ENCODE measurements around the gene PPP1R37. TPM values are rescaled to one million over a fixed set of nuclear protein-coding genes. Genes with fewer than 3 reads are reported as not detected.

Gene PPP1R37
- total RNA-seq, 1 donor from 2014 or later = 38.6 TPM

- no peak for DNase-seq (ENCODE audit: low read depth, low spot score)
- Mint-ChIP-seq H3K9me3 (no peaks in the 10 kb centered on the region), H3K36me3 (ENCODE audit: low read depth) (peaks cover 3% of the 10 kb centered on the region), H3K4me1 (peaks cover 19% of the 10 kb centered on the region), H3K27me3 (ENCODE audit: low read depth) (peaks cover under 1% of the 10 kb centered on the region), H3K27ac (ENCODE audit: unreplicated experiment) (no peak overlapping the region), H3K4me3 (peak overlapping the region; percentile 45)
- TF ChIP-seq, protein P1, sequence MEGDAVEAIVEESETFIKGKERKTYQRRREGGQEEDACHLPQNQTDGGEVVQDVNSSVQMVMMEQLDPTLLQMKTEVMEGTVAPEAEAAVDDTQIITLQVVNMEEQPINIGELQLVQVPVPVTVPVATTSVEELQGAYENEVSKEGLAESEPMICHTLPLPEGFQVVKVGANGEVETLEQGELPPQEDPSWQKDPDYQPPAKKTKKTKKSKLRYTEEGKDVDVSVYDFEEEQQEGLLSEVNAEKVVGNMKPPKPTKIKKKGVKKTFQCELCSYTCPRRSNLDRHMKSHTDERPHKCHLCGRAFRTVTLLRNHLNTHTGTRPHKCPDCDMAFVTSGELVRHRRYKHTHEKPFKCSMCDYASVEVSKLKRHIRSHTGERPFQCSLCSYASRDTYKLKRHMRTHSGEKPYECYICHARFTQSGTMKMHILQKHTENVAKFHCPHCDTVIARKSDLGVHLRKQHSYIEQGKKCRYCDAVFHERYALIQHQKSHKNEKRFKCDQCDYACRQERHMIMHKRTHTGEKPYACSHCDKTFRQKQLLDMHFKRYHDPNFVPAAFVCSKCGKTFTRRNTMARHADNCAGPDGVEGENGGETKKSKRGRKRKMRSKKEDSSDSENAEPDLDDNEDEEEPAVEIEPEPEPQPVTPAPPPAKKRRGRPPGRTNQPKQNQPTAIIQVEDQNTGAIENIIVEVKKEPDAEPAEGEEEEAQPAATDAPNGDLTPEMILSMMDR (conservative IDR thresholded peaks at IDR 0.05) = no peak
Measured at GRCh38 chr19:45087531-45087930, 5.4 kb upstream of the PPP1R37 start.

DNA sequence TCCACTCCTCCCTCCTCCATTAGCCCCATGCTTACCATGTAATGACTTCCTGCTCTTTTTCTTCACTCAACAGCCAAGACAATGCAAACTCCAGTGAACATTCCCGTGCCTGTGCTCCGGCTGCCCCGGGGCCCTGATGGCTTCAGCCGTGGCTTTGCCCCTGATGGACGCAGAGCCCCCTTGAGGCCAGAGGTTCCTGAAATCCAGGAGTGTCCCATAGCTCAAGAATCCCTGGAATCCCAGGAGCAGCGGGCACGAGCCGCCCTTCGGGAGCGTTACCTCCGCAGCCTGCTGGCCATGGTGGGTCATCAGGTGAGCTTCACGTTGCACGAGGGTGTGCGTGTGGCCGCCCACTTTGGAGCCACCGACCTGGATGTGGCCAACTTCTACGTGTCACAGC, 2.9 kb upstream of the PPP1R37 start:
- Mint-ChIP-seq H3K27me3 (ENCODE audit: low read depth) (peaks cover 4% of the 10 kb centered on the region), H3K9me3 (no peaks in the 10 kb centered on the region), H3K27ac (ENCODE audit: unreplicated experiment) (no peak overlapping the region), H3K36me3 (ENCODE audit: low read depth) (peaks cover 3% of the 10 kb centered on the region), H3K4me3 (peak overlapping the region; percentile 64), H3K4me1 (peaks cover 38% of the 10 kb centered on the region)
- no peak for DNase-seq (ENCODE audit: low read depth, low spot score)
- TF ChIP-seq, protein P1 (conservative IDR thresholded peaks at IDR 0.05) = no peak

GRCh38 chr19:45090606-45091005, 2.4 kb upstream of the PPP1R37 start:
- DNase-seq (ENCODE audit: low read depth, low spot score) = no peak
- H3K4me3 Mint-ChIP-seq = peak overlapping the region; percentile 96
- peaks cover 39% of the 10 kb centered on the region for H3K4me1 Mint-ChIP-seq
- no peaks in the 10 kb centered on the region for H3K9me3 Mint-ChIP-seq
- H3K27me3 Mint-ChIP-seq (ENCODE audit: low read depth) = peaks cover 4% of the 10 kb centered on the region
- H3K27ac Mint-ChIP-seq (ENCODE audit: unreplicated experiment) = no peak overlapping the region
- TF ChIP-seq, protein P1 (conservative IDR thresholded peaks at IDR 0.05) = no peak
- H3K36me3 Mint-ChIP-seq (ENCODE audit: low read depth) = no peaks in the 10 kb centered on the region

DNA sequence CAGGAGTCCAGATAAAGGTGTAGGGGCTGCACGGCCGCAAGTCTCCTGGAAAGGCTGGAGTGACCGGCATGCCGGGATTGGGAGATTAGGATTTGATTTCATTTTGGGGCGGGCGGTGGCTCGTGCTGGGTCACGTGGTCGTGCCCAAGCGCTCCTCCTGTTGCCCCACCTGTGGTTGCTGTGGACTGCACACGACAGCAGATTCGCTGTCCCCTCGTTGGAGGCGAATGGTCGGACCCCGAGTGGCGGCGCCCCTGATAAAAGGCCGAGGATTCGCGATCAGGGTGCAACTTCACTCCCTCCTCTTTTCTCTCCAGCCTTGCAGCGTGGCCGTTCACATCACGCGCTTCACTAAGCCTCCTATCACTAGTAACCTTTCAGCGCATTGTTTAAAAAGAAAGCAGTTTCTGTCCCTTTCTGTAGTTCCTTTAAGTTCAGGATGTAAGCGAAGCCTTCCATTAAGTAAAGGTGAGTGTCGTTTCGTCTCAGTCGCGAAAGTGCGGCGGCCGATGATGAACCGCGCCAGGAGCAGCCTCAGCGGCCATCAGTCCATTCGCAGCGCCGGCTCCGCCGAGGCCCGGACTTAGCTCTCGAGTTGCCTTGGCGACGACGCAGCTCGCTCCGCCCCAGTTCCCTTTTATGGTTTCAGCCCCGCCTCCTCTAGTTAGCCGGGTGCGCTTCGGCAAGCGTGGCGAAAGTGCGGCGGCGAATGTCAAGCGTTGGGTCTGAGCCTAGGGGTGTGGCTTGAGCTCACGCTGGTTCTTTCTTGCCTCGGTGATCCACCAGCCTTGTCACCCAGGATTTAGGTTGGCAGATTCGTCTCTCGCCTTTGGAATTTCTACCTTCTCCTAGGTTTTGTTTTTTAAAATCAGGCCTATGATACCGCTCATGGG, 1.7 kb upstream of the PPP1R37 start:
- no peaks in the 10 kb centered on the region for H3K9me3 Mint-ChIP-seq

DNA sequence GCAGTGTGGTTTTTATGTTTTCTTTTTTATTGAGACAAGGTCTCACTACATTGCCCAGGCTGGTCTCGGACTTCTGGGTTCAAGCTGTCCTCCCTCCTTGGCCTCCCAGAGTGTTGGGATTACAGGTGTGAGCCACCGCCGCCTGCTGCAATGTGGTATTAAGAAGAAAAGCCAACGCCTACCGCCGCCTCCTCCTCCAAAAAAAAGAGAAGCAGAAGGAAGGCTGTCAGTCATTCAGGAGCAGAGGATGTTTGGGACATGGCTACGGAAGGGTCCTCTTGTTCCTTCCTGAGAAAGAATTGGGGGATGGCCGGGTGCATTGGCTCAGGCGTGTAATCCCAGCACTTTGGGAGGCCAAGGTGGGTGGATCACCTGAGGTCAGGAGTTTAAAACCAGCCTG, 1.2 kb downstream of the PPP1R37 start:
- Mint-ChIP-seq H3K36me3 (ENCODE audit: low read depth) (no peaks in the 10 kb centered on the region), H3K9me3 (no peaks in the 10 kb centered on the region), H3K27ac (ENCODE audit: unreplicated experiment) (peak overlapping the region; percentile 59), H3K4me1 (peaks cover 65% of the 10 kb centered on the region), H3K27me3 (ENCODE audit: low read depth) (peaks cover 4% of the 10 kb centered on the region), H3K4me3 (peak overlapping the region; percentile 96)
- TF ChIP-seq, protein P1 (conservative IDR thresholded peaks at IDR 0.05) = no peak
- DNase-seq (ENCODE audit: low read depth, low spot score) = no peak

More for the DNA sequence above, 1.7 kb upstream of the PPP1R37 start:
- Mint-ChIP-seq H3K4me1 (peaks cover 45% of the 10 kb centered on the region), H3K4me3 (peak overlapping the region; percentile 96), H3K27me3 (ENCODE audit: low read depth) (peaks cover 4% of the 10 kb centered on the region), H3K36me3 (ENCODE audit: low read depth) (no peaks in the 10 kb centered on the region), H3K27ac (ENCODE audit: unreplicated experiment) (peak overlapping the region; percentile 100)
- peak; percentile 100 for DNase-seq (ENCODE audit: low read depth, low spot score)
- TF ChIP-seq, protein P1 (conservative IDR thresholded peaks at IDR 0.05) = no peak

Measured in neural crest cell (in vitro differentiated cells).